ENCODE results near the gene BAHD1.

Gene BAHD1

DNA sequence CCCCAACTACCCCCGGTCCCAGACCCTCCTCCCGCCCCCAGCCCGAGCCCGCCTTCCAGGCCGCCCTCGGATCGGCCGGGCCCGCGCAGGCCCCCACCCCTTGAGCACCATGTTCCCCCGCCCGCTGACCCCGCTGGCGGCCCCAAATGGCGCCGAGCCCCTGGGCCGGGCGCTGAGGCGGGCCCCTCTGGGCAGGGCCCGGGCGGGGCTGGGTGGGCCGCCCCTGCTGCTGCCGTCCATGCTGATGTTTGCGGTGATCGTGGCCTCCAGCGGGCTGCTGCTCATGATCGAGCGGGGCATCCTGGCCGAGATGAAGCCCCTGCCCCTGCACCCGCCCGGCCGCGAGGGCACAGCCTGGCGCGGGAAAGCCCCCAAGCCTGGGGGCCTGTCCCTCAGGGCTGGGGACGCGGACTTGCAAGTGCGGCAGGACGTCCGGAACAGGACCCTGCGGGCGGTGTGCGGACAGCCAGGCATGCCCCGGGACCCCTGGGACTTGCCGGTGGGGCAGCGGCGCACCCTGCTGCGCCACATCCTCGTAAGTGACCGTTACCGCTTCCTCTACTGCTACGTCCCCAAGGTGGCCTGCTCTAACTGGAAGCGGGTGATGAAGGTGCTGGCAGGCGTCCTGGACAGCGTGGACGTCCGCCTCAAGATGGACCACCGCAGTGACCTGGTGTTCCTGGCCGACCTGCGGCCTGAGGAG is 30.5 kb downstream of the BAHD1 start:
- Histone ChIP-seq H2BK5ac (ENCODE audit: low read length) (peak overlapping the region; percentile 95), H3K9me3 (replicated peaks in 1 of 2; ENCODE audit: control insufficient read depth in 2 of 2, insufficient read depth in 1 of 2, low read depth in 1 of 2, low read length in 2 of 2) (no peaks in the 10 kb centered on the region), H2AK5ac (ENCODE audit: low read depth, low read length) (peak overlapping the region; percentile 93), H3K9ac (ENCODE audit: low read depth, low read length, poor library complexity) (peak overlapping the region; percentile 96), H3K4me1 (ENCODE audit: control insufficient read depth in 2 of 2, insufficient read depth in 1 of 2, low read depth in 1 of 2, low read length in 2 of 2) (peaks cover 0 to 15% of the 10 kb centered on the region in 2 donors), H3K23ac (ENCODE audit: low read depth, low read length, poor library complexity) (peak overlapping the region; percentile 82), H3K4me2 (ENCODE audit: insufficient read depth, low read length, poor library complexity, severe bottlenecking) (peak overlapping the region; percentile 90), H3K18ac (ENCODE audit: low read length) (peak overlapping the region; percentile 99), H3K14ac (ENCODE audit: low read length) (peak overlapping the region; percentile 94), H2BK15ac (ENCODE audit: low read length) (peak overlapping the region; percentile 43), H4K8ac (ENCODE audit: low read depth, low read length) (peak overlapping the region; percentile 92), H2BK120ac (ENCODE audit: low read depth, low read length) (peak overlapping the region; percentile 85), H3K79me1 (ENCODE audit: low read depth, low read length) (peaks cover 6% of the 10 kb centered on the region), H3K27me3 (ENCODE audit: control insufficient read depth in 3 of 3, insufficient read depth in 3 of 3, low read depth in 1 of 3, low read length in 3 of 3) (no peaks in the 10 kb centered on the region), H4K91ac (ENCODE audit: low read depth, low read length, poor library complexity) (peak overlapping the region; percentile 67), H3K27ac (replicated peaks; ENCODE audit: low read length) (peak overlapping the region; percentile 30), H3K4me3 (ENCODE audit: low read length in 2 of 2) (peak overlapping the region in 1 of 2 donors; percentile 90), H2BK12ac (ENCODE audit: low read length) (peak overlapping the region; percentile 77), H3K4ac (ENCODE audit: low read length) (peak overlapping the region; percentile 76), H3K36me3 (replicated peaks in 1 of 2; ENCODE audit: control insufficient read depth in 2 of 2, insufficient read depth in 2 of 2, low read length in 2 of 2) (peaks cover 5 to 34% of the 10 kb centered on the region in 2 donors), H2AFZ (ENCODE audit: low read length) (no peak overlapping the region)
- WGBS, 2 donors (ENCODE audit: extremely low coverage in 2 of 2, insufficient read length in 2 of 2, insufficient replicate concordance in 1 of 2): no CpG with 5 or more reads among the region's 60 CpGs
- DNase-seq (ENCODE audit: low spot score): peak; percentile 30

- H4K91ac ChIP-seq (ENCODE audit: low read depth, low read length, poor library complexity): peak overlapping the region; percentile 67
- H3K4me3 ChIP-seq (ENCODE audit: low read length in 2 of 2): peak overlapping the region in 1 of 2 donors; percentile 90
- H2AK5ac ChIP-seq (ENCODE audit: low read depth, low read length): peak overlapping the region; percentile 93
- peak overlapping the region; percentile 85 for H2BK120ac ChIP-seq (ENCODE audit: low read depth, low read length)
- peaks cover 0 to 15% of the 10 kb centered on the region in 2 donors for H3K4me1 ChIP-seq (ENCODE audit: control insufficient read depth in 2 of 2, insufficient read depth in 1 of 2, low read depth in 1 of 2, low read length in 2 of 2)
- DNase-seq (ENCODE audit: low spot score): no peak
- no peak overlapping the region for H2AFZ ChIP-seq (ENCODE audit: low read length)
- H3K36me3 ChIP-seq (replicated peaks in 1 of 2; ENCODE audit: control insufficient read depth in 2 of 2, insufficient read depth in 2 of 2, low read length in 2 of 2): peaks cover 4 to 29% of the 10 kb centered on the region in 2 donors
- peak overlapping the region; percentile 90 for H3K4me2 ChIP-seq (ENCODE audit: insufficient read depth, low read length, poor library complexity, severe bottlenecking)
- H3K79me1 ChIP-seq (ENCODE audit: low read depth, low read length): peaks cover 6% of the 10 kb centered on the region
- H3K9me3 ChIP-seq (replicated peaks in 1 of 2; ENCODE audit: control insufficient read depth in 2 of 2, insufficient read depth in 1 of 2, low read depth in 1 of 2, low read length in 2 of 2): no peaks in the 10 kb centered on the region
- H3K23ac ChIP-seq (ENCODE audit: low read depth, low read length, poor library complexity): peak overlapping the region; percentile 82
- H4K8ac ChIP-seq (ENCODE audit: low read depth, low read length): no peak overlapping the region
- peak overlapping the region; percentile 94 for H3K14ac ChIP-seq (ENCODE audit: low read length)
- H2BK15ac ChIP-seq (ENCODE audit: low read length): peak overlapping the region; percentile 43
- H3K27me3 ChIP-seq (ENCODE audit: control insufficient read depth in 3 of 3, insufficient read depth in 3 of 3, low read depth in 1 of 3, low read length in 3 of 3): no peaks in the 10 kb centered on the region
- WGBS, 2 donors (ENCODE audit: extremely low coverage in 2 of 2, insufficient read length in 2 of 2, insufficient replicate concordance in 1 of 2): no CpG with 5 or more reads among the region's 16 CpGs
- H2BK12ac ChIP-seq (ENCODE audit: low read length): peak overlapping the region; percentile 77
- peak overlapping the region; percentile 99 for H3K18ac ChIP-seq (ENCODE audit: low read length)
- H3K4ac ChIP-seq (ENCODE audit: low read length): no peak overlapping the region
- peak overlapping the region; percentile 95 for H2BK5ac ChIP-seq (ENCODE audit: low read length)
- H3K27ac ChIP-seq (replicated peaks; ENCODE audit: low read length): peak overlapping the region; percentile 30
- H3K9ac ChIP-seq (ENCODE audit: low read depth, low read length, poor library complexity): peak overlapping the region; percentile 96
These were observed 31.0 kb downstream of the BAHD1 start for GRCh38 chr15:40471808-40472150.

- H3K4me2 ChIP-seq (ENCODE audit: insufficient read depth, low read length, poor library complexity, severe bottlenecking): peak overlapping the region; percentile 90
- peaks cover 6% of the 10 kb centered on the region for H3K79me1 ChIP-seq (ENCODE audit: low read depth, low read length)
- no peak overlapping the region for H3K4ac ChIP-seq (ENCODE audit: low read length)
- WGBS, 2 donors (ENCODE audit: extremely low coverage in 2 of 2, insufficient read length in 2 of 2, insufficient replicate concordance in 1 of 2): no CpG with 5 or more reads among the region's 9 CpGs
- peak overlapping the region in 1 of 2 donors; percentile 90 for H3K4me3 ChIP-seq (ENCODE audit: low read length in 2 of 2)
- H3K9me3 ChIP-seq (replicated peaks in 1 of 2; ENCODE audit: control insufficient read depth in 2 of 2, insufficient read depth in 1 of 2, low read depth in 1 of 2, low read length in 2 of 2): no peaks in the 10 kb centered on the region
- H4K8ac ChIP-seq (ENCODE audit: low read depth, low read length): no peak overlapping the region
- peak overlapping the region; percentile 82 for H3K23ac ChIP-seq (ENCODE audit: low read depth, low read length, poor library complexity)
- peak overlapping the region; percentile 99 for H3K18ac ChIP-seq (ENCODE audit: low read length)
- H4K91ac ChIP-seq (ENCODE audit: low read depth, low read length, poor library complexity): no peak overlapping the region
- peak overlapping the region; percentile 95 for H2BK5ac ChIP-seq (ENCODE audit: low read length)
- no peak for DNase-seq (ENCODE audit: low spot score)
- H3K27ac ChIP-seq (replicated peaks; ENCODE audit: low read length): no peak overlapping the region
- H2AK5ac ChIP-seq (ENCODE audit: low read depth, low read length): peak overlapping the region; percentile 93
- no peak overlapping the region for H2AFZ ChIP-seq (ENCODE audit: low read length)
- H2BK15ac ChIP-seq (ENCODE audit: low read length): no peak overlapping the region
- H3K36me3 ChIP-seq (replicated peaks in 1 of 2; ENCODE audit: control insufficient read depth in 2 of 2, insufficient read depth in 2 of 2, low read length in 2 of 2): peaks cover 0 to 24% of the 10 kb centered on the region in 2 donors
- peak overlapping the region; percentile 96 for H3K9ac ChIP-seq (ENCODE audit: low read depth, low read length, poor library complexity)
- H3K14ac ChIP-seq (ENCODE audit: low read length): no peak overlapping the region
- no peak overlapping the region for H2BK12ac ChIP-seq (ENCODE audit: low read length)
- no peaks in the 10 kb centered on the region for H3K27me3 ChIP-seq (ENCODE audit: control insufficient read depth in 3 of 3, insufficient read depth in 3 of 3, low read depth in 1 of 3, low read length in 3 of 3)
- H2BK120ac ChIP-seq (ENCODE audit: low read depth, low read length): no peak overlapping the region
- H3K4me1 ChIP-seq (ENCODE audit: control insufficient read depth in 2 of 2, insufficient read depth in 1 of 2, low read depth in 1 of 2, low read length in 2 of 2): peaks cover 0 to 15% of the 10 kb centered on the region in 2 donors
These were observed 31.5 kb downstream of the BAHD1 start for GRCh38 chr15:40472171-40472727.

GRCh38 chr15:40474581-40474980 is 33.8 kb downstream of the BAHD1 start:
- Histone ChIP-seq H3K9me3 (replicated peaks in 1 of 2; ENCODE audit: control insufficient read depth in 2 of 2, insufficient read depth in 1 of 2, low read depth in 1 of 2, low read length in 2 of 2) (peaks cover 0 to 6% of the 10 kb centered on the region in 2 donors), H2BK120ac (ENCODE audit: low read depth, low read length) (no peak overlapping the region), H2BK15ac (ENCODE audit: low read length) (no peak overlapping the region), H3K14ac (ENCODE audit: low read length) (no peak overlapping the region), H2BK12ac (ENCODE audit: low read length) (no peak overlapping the region), H2AFZ (ENCODE audit: low read length) (peak overlapping the region; percentile 42), H3K23ac (ENCODE audit: low read depth, low read length, poor library complexity) (no peak overlapping the region), H4K91ac (ENCODE audit: low read depth, low read length, poor library complexity) (no peak overlapping the region), H3K36me3 (replicated peaks in 1 of 2; ENCODE audit: control insufficient read depth in 2 of 2, insufficient read depth in 2 of 2, low read length in 2 of 2) (peaks cover 0 to 1% of the 10 kb centered on the region in 2 donors), H2AK5ac (ENCODE audit: low read depth, low read length) (no peak overlapping the region), H3K27ac (replicated peaks; ENCODE audit: low read length) (no peak overlapping the region), H3K4me1 (ENCODE audit: control insufficient read depth in 2 of 2, insufficient read depth in 1 of 2, low read depth in 1 of 2, low read length in 2 of 2) (peaks cover 0 to 19% of the 10 kb centered on the region in 2 donors), H3K27me3 (ENCODE audit: control insufficient read depth in 3 of 3, insufficient read depth in 3 of 3, low read depth in 1 of 3, low read length in 3 of 3) (no peaks in the 10 kb centered on the region), H3K9ac (ENCODE audit: low read depth, low read length, poor library complexity) (no peak overlapping the region), H3K18ac (ENCODE audit: low read length) (no peak overlapping the region), H3K4me3 (ENCODE audit: low read length in 2 of 2) (no peak overlapping the region), H3K4ac (ENCODE audit: low read length) (no peak overlapping the region), H3K4me2 (ENCODE audit: insufficient read depth, low read length, poor library complexity, severe bottlenecking) (no peak overlapping the region), H3K79me1 (ENCODE audit: low read depth, low read length) (peaks cover 6% of the 10 kb centered on the region), H2BK5ac (ENCODE audit: low read length) (no peak overlapping the region), H4K8ac (ENCODE audit: low read depth, low read length) (no peak overlapping the region)
- no peak for DNase-seq (ENCODE audit: low spot score)
- WGBS, 2 donors (ENCODE audit: extremely low coverage in 2 of 2, insufficient read length in 2 of 2, insufficient replicate concordance in 1 of 2): no CpG with 5 or more reads among the region's 8 CpGs
